HepG2 (cell line): ENCODE measurements around the gene LDB2.

Source experiments
- ATF2 ChIP-seq: sonication (generic); formaldehyde crosslinking; IDR thresholded peaks from 2 replicates; pipeline ENCODE4 v1.4.0; 2020; ENCODE audit warnings: missing genetic modification reagents
- CHD2 ChIP-seq: IDR thresholded peaks from 2 replicates; pipeline ENCODE4 v1.6.1; 2011; ENCODE audit warnings: low read depth, low read length, improper control_type of control experiment
- GABPA ChIP-seq, 2 experiments: IDR thresholded peaks; 2 replicates each; pipeline ENCODE4 v1.6.1; 2011 to 2016; ENCODE audit warnings: low read depth in 2 of 2, low read length in 1 of 2, missing biosample characterization in 1 of 2, missing genetic modification characterization in 1 of 2
- HIC2 ChIP-seq: sonication (generic); formaldehyde crosslinking; IDR thresholded peaks from 2 replicates; pipeline ENCODE4 v1.9.0; 2022; ENCODE audit warnings: low read depth, missing genetic modification reagents
- MED1 ChIP-seq: sonication (generic); formaldehyde crosslinking; IDR thresholded peaks from 2 replicates; pipeline ENCODE4 v1.4.0; 2020; ENCODE audit warnings: missing genetic modification reagents
- PHB2 ChIP-seq: fragments of 450-650 bp; IDR thresholded peaks from 2 replicates; pipeline ENCODE4 v1.6.1; 2018; ENCODE audit not compliant: partially characterized antibody
- POLR2AphosphoS5 ChIP-seq: IDR thresholded peaks from 2 replicates; pipeline ENCODE4 v1.6.1; 2012; ENCODE audit warnings: low read depth, low read length
- RAD21 ChIP-seq: fragments of 450-650 bp; formaldehyde crosslinking; IDR thresholded peaks from 2 replicates; pipeline ENCODE4 v1.5.0; 2020; ENCODE audit warnings: mild to moderate bottlenecking
- SMC3 ChIP-seq: IDR thresholded peaks from 2 replicates; pipeline ENCODE4 v1.6.1; 2011; ENCODE audit warnings: low read length, improper control_type of control experiment
- TARDBP ChIP-seq: sonication (generic); formaldehyde crosslinking; IDR thresholded peaks from 2 replicates; pipeline ENCODE4 v1.8.0; 2022; ENCODE audit warnings: mild to moderate bottlenecking, missing genetic modification reagents
- ZBTB33 ChIP-seq: sonication (generic); formaldehyde crosslinking; IDR thresholded peaks from 2 replicates; pipeline ENCODE4 v1.4.0; 2020; ENCODE audit warnings: missing genetic modification reagents
- ZNF407 ChIP-seq: sonication (generic); formaldehyde crosslinking; IDR thresholded peaks from one replicate; pipeline ENCODE4 v1.5.1; 2020; ENCODE audit warnings: mild to moderate bottlenecking, missing genetic modification reagents; ENCODE audit errors: not compliant biosample characterization
- ZNF496 ChIP-seq: sonication (generic); formaldehyde crosslinking; IDR thresholded peaks from 2 replicates; pipeline ENCODE4 v1.8.1; 2023; ENCODE audit warnings: mild to moderate bottlenecking, moderate library complexity, missing genetic modification reagents; ENCODE audit not compliant: insufficient replicate concordance

GRCh38 chr4:16585053-16585452 lies 313.4 kb downstream of the LDB2 start:
- TF ChIP-seq GABPA (IDR thresholded peaks at IDR 0.05; ENCODE audit: low read depth, low read length) (no peak), GABPA (CRISPR knock-in tag; IDR thresholded peaks at IDR 0.05; ENCODE audit: low read depth) (no peak), ZNF496 (CRISPR knock-in tag) (no peak), HIC2 (CRISPR knock-in tag) (no peak), MED1 (CRISPR knock-in tag) (no peak), ZNF407 (CRISPR knock-in tag) (no peak), SMC3 (no peak), PHB2 (no peak), RAD21 (CRISPR knock-in tag) (no peak), ZBTB33 (CRISPR knock-in tag) (no peak), TARDBP (CRISPR knock-in tag) (no peak), ATF2 (CRISPR knock-in tag) (no peak), POLR2AphosphoS5 (no peak), CHD2 (no peak)
